Iris pigment epithelial cell (primary cell): ENCODE results near the gene RELT.

ENCODE experiments used
- DNase-seq: peaks from one replicate; pipeline ENCODE4 v3.0.0-alpha.2; 2011; ENCODE audit warnings: low read depth

RELT gene

GRCh38 chr11:73404506-73405145 is 28.4 kb downstream of the RELT start:
- no peak for DNase-seq

- DNase-seq = no peak
These were observed 28.9 kb downstream of the RELT start for GRCh38 chr11:73405146-73405510.

GRCh38 chr11:73406131-73406530 is 29.9 kb downstream of the RELT start:
- DNase-seq = no peak

GRCh38 chr11:73406619-73407018 is 30.4 kb downstream of the RELT start:
- no peak for DNase-seq

- no peak for DNase-seq
These were observed 33.2 kb downstream of the RELT start for GRCh38 chr11:73409431-73409830.

DNA sequence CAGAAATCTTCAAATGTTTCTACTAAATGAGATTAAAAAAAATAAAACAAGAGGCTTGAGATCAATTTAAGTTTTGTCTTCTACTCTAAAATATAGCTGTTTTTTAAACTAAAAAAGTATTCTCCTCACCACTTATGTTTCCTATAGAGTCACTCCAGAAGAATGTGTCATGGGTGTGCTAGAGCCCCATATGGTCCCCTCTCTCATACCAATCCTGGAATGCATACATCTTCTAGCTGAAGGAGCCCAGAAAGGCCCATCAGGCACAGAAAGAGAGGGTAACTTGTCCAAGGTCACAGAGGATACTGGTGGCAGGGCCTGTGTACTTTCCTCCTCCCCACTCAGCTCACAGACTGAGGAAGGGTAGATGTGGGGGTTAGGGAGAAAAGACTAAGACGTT is 34.4 kb downstream of the RELT start:
- no peak for DNase-seq

DNA sequence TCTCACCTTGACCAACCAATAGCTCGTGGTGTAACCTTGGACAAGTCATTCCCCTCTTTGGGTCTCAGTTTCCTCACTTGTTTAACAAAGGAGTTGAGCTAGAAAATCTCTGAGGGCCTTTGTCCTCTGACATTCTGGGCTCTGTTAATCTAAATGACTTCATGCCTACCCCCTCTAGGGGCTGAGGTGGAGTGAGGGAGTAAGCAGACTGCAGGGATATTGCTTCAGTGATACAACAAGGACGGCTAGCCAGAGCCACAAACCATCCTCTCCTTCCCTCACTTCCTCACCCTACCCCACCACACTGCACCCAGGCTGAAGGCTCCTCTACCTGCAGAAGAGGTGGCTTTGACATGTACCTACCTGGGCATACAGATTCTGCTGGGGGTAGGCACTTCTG is 34.8 kb downstream of the RELT start:
- DNase-seq = no peak

- peak; percentile 50 for DNase-seq
These were observed 36.1 kb downstream of the RELT start for GRCh38 chr11:73412308-73412707.

- no peak for DNase-seq
These were observed 37.1 kb downstream of the RELT start for GRCh38 chr11:73413256-73413655.

- DNase-seq = peak; percentile 93
These were observed 38.9 kb downstream of the RELT start for GRCh38 chr11:73414977-73415651.

GRCh38 chr11:73415854-73416615 is 39.8 kb downstream of the RELT start:
- DNase-seq = peak; percentile 56

DNA sequence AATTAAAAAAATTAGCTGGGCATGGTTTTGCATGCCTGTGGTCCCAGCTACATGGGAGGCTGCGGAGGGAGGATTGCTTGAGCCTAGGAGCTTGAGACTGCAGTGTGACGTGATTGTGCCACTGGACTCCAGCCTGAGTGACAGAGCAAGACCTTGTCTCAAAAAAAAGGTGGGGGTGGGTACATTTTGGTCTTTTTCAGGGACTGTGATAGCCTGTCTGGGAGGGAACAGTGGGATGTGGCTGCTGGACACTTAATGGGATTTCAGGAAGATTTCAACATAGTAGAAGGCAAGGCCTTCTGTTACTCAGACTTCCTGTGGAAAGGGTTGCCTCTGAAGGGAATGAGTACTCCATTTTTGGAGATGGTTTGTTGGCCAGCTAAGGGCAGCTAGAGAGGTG is 40.6 kb downstream of the RELT start:
- DNase-seq = no peak

- no peak for DNase-seq
These were observed 43.9 kb downstream of the RELT start for GRCh38 chr11:73420136-73420535.

DNA sequence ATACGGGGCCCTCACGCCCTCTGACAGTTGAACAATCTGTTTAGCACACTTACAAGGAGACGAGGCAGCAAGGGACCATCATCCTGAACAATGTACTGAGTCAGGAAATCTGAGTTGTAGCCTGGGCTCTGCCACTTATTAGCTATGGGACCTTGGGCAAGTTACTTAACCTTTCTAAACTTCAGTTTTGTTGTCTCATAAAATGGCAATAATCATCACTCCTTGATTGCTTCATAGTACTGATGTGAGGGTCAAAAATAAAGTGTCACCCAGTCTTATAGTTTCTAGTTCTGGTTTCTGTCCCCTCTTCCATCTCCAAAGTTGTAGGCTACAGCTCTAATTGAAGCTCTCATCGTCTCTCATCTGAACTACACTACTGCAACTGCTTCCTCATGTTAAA is 46.7 kb downstream of the RELT start:
- DNase-seq = no peak

DNA sequence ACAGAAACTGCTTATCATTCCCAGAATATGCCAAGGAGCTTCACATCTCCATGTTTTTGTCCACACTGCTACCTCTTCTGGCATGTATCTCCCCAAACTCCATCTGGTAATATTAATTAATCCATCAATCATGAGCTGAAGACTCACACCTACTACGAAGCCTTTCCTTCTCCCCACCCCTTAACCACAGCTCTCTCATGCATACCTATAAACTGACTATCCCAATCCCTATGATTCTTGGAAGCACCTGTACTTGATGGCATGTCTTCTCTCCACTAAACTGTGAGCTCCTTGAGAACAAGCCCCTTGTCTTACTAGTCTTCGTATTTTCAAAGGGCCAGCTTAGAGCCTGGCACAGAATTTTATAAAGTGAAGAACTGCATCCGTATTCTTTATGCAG is 47.3 kb downstream of the RELT start:
- no peak for DNase-seq

GRCh38 chr11:73425108-73425507 is 48.9 kb downstream of the RELT start:
- no peak for DNase-seq

DNA sequence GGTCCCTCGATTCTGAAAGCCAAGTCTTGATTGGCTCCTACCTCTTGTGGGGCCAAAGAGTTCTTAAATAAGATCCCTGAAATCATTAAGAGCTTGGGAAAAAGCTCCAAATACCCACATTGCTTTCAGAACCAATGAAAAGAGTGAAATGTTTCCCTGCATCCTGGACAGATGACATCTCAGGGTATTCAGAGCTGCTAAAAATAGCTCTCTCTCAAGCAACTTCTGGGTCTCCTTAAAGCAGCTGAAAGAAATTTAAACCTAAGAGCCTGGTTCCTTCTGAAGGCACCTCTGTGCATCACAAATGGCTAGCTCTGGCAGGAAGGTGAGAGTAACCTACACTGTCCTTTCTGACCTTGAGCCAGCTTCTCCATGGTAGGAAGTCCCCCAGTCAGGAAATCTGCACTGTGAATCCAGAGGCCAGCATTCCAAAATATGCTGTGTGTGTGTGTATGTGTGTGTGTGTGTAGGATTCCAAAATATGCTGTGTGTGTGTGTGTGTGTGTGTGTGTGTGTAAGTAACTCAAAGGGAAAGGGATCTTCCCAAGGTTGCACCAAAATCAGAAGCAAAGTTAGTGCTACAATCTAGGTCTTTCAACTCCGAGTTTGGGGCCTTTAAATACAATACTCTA is 50.1 kb downstream of the RELT start:
- DNase-seq = no peak

- no peak for DNase-seq
These were observed 52.0 kb downstream of the RELT start for GRCh38 chr11:73428227-73428626.

DNA sequence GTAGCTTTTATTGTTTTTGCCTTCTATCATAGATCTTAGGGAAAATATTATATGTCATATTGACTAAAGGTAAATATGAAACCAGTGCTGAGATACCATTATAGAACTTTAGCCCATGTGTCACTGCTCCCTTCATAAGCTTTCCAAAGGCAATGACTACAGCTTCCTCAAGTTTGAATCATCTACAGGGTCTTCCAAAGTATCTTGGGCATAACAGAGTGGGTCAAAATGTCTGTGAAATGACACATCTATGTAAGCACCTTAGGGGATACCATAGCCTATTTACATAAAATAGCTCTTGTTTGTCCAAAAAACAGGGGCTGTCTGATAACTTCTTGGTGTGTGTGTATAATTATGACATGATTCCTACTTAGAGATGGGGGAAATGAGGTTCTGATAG is 52.5 kb downstream of the RELT start:
- DNase-seq = peak; percentile 7

GRCh38 chr11:73429121-73429750 is 53.0 kb downstream of the RELT start:
- DNase-seq = peak; percentile 85

GRCh38 chr11:73430326-73430725 is 54.1 kb downstream of the RELT start:
- DNase-seq = no peak

DNA sequence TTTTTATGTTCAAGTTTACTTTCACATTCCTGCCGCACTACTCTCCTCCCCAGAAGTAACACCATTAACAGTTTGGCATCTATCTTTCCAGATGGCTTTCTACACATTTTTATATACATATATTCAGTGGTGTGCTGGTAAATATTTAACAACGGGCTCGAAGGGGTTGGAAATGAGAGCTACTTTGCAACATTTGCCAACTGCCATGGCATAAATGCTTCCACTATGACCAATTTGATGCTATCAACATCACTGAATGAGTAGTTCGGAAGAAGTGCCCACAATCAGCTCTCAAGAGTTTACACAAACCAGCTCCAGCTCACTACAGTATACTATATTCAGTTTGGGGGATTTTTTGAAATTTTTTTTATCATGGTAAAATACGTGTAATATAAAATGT is 55.2 kb downstream of the RELT start:
- no peak for DNase-seq
